Activated T-helper 2 cell treated with anti-CD3 and anti-CD28 coated beads, Interferon-gamma antibody, Interleukin-2, Interleukin-4, amounts not matched to agents 10 μg/mL and 5 μg/mL and 100 μg/mL, durations not matched to agents 14 hours and 24 hours and 36 hours (primary cell): ENCODE results near the gene HEMGN. TPM values are rescaled to one million over a fixed set of nuclear protein-coding genes. Genes with fewer than 3 reads are reported as not detected.

Source experiments
- DNase-seq: peaks from one replicate; pipeline ENCODE4 v3.0.0; 2021; ENCODE audit warnings: low spot score
- H3K27ac Mint-ChIP-seq: one replicate; pipeline ENCODE4 v1.8.0; 2021; ENCODE audit warnings: mixed read lengths
- H3K27me3 Mint-ChIP-seq: one replicate; pipeline ENCODE4 v1.8.0; 2021; ENCODE audit warnings: low read depth, mixed read lengths
- H3K36me3 Mint-ChIP-seq: one replicate; pipeline ENCODE4 v1.8.0; 2021; ENCODE audit warnings: low read depth, mixed read lengths
- H3K4me1 Mint-ChIP-seq: one replicate; pipeline ENCODE4 v1.8.0; 2021; ENCODE audit warnings: low read depth, mixed read lengths
- H3K4me3 Mint-ChIP-seq: one replicate; pipeline ENCODE4 v1.8.0; 2021; ENCODE audit warnings: low read depth, mild to moderate bottlenecking, moderate library complexity, mixed read lengths
- H3K9me3 Mint-ChIP-seq: one replicate; pipeline ENCODE4 v1.8.0; 2021; ENCODE audit warnings: mixed read lengths
- intact Hi-C: fragments of 100-400 bp; cut with micrococcal nuclease; formaldehyde crosslinking; loops from one replicate; pipeline ENCODE4 v1.15.1; 2023
- total RNA-seq: library from RNA; stranded (reverse); gene quantifications from 2 replicates; pipeline ENCODE4 v1.2.3, GENCODE V29; 2022

Gene HEMGN
- 0.41 and 0.78 TPM in 2 replicates for total RNA-seq

GRCh38 chr9:97938081-97938644 lies at the start of gene HEMGN:
Gene HEMGN (minus strand): TSS chr9:97938172. CDS start chr9:97938136, 36 bp downstream.
- H3K27me3 Mint-ChIP-seq, result peaks cover 14% of the 10 kb centered on the region
- intact Hi-C loops, result no loop called here
- peak within 1 kb of the TSS; percentile 19 for H3K4me3 Mint-ChIP-seq
- H3K36me3 Mint-ChIP-seq, result no peaks in the 10 kb centered on the region
- peak; percentile 40 for DNase-seq
- peak within 1 kb of the TSS; percentile 77 for H3K27ac Mint-ChIP-seq
- H3K9me3 Mint-ChIP-seq, result no peaks in the 10 kb centered on the region
- H3K4me1 Mint-ChIP-seq, result peaks cover 24% of the 10 kb centered on the region

- no peaks in the 10 kb centered on the region for H3K27me3 Mint-ChIP-seq
Observed at GRCh38 chr9:97987487-97987886, 49.5 kb upstream of the HEMGN start.

GRCh38 chr9:97985058-97985861 lies 47.3 kb upstream of the HEMGN start:
- Mint-ChIP-seq H3K36me3 (peaks cover 19% of the 10 kb centered on the region), H3K4me3 (peak overlapping the region; percentile 81), H3K27me3 (no peaks in the 10 kb centered on the region), H3K27ac (peak overlapping the region; percentile 91), H3K9me3 (no peaks in the 10 kb centered on the region), H3K4me1 (peaks cover 44% of the 10 kb centered on the region)
- intact Hi-C loops, result loop anchor here (5.0 kb wide), 1 partner anchor 62 kb away; no protein-coding TSS in a partner anchor
- DNase-seq, result no peak

More at GRCh38 chr9:97987487-97987886, 49.5 kb upstream of the HEMGN start:
- H3K27ac Mint-ChIP-seq, result no peak overlapping the region
- H3K36me3 Mint-ChIP-seq, result peaks cover 29% of the 10 kb centered on the region
- peaks cover 55% of the 10 kb centered on the region for H3K4me1 Mint-ChIP-seq
- no peak overlapping the region for H3K4me3 Mint-ChIP-seq
- intact Hi-C loops, result loop anchor here (5.0 kb wide), 1 partner anchor 60 kb away; no protein-coding TSS in a partner anchor
- H3K9me3 Mint-ChIP-seq, result no peaks in the 10 kb centered on the region
- no peak for DNase-seq

- Mint-ChIP-seq H3K4me1 (peaks cover 40% of the 10 kb centered on the region), H3K36me3 (peaks cover 19% of the 10 kb centered on the region), H3K27ac (no peak overlapping the region), H3K9me3 (no peaks in the 10 kb centered on the region), H3K27me3 (no peaks in the 10 kb centered on the region), H3K4me3 (peak overlapping the region; percentile 66)
- DNase-seq, result peak; percentile 76
- intact Hi-C loops, result loop anchor here (5.0 kb wide), 2 partner anchors 63 to 118 kb away; no protein-coding TSS in a partner anchor
Observed at GRCh38 chr9:97984188-97985057, 46.5 kb upstream of the HEMGN start.

GRCh38 chr9:97983589-97984187 lies 45.7 kb upstream of the HEMGN start:
- Mint-ChIP-seq H3K27me3 (no peaks in the 10 kb centered on the region), H3K4me3 (peak overlapping the region; percentile 71), H3K36me3 (peaks cover 19% of the 10 kb centered on the region), H3K9me3 (no peaks in the 10 kb centered on the region), H3K27ac (peak overlapping the region; percentile 78), H3K4me1 (peaks cover 33% of the 10 kb centered on the region)
- DNase-seq, result peak; percentile 43
- intact Hi-C loops, result loop anchor here (1.0 to 5.0 kb wide), 3 partner anchors 61 to 119 kb away; partner anchors contain the start of genes NANS and TRMO

- Mint-ChIP-seq H3K36me3 (peaks cover 14% of the 10 kb centered on the region), H3K27me3 (no peaks in the 10 kb centered on the region), H3K27ac (peak within 1 kb of the TSS; percentile 80), H3K9me3 (no peaks in the 10 kb centered on the region), H3K4me1 (peaks cover 27% of the 10 kb centered on the region), H3K4me3 (peak within 1 kb of the TSS; percentile 84)
- intact Hi-C loops, result loop anchor here (1.0 to 5.0 kb wide), 3 partner anchors 61 to 119 kb away; partner anchors contain the start of genes NANS and TRMO
- DNase-seq, result peak; percentile 93
Observed at GRCh38 chr9:97982683-97983588, 45.0 kb upstream of the HEMGN start, which contains the start of gene ANP32B. Gene ANP32B (plus strand): TSS chr9:97983341. CDS start chr9:97983556, 215 bp downstream.

- DNase-seq, result no peak
- Mint-ChIP-seq H3K4me1 (peaks cover 20% of the 10 kb centered on the region), H3K27me3 (no peaks in the 10 kb centered on the region), H3K36me3 (peaks cover 14% of the 10 kb centered on the region), H3K9me3 (no peaks in the 10 kb centered on the region), H3K4me3 (peak overlapping the region; percentile 84), H3K27ac (peak overlapping the region; percentile 80)
- intact Hi-C loops, result loop anchor here (2.0 to 5.0 kb wide), 2 partner anchors 75 to 120 kb away; partner anchors contain the start of gene NANS
Observed at GRCh38 chr9:97981846-97982682, 44.1 kb upstream of the HEMGN start.

- Mint-ChIP-seq H3K4me3 (peak overlapping the region; percentile 9), H3K36me3 (peaks cover 9% of the 10 kb centered on the region), H3K4me1 (peaks cover 14% of the 10 kb centered on the region), H3K27me3 (peaks cover 1% of the 10 kb centered on the region), H3K27ac (no peak overlapping the region), H3K9me3 (no peaks in the 10 kb centered on the region)
- DNase-seq, result no peak
- intact Hi-C loops, result loop anchor here (5.0 kb wide), 1 partner anchor 121 kb away; no protein-coding TSS in a partner anchor
Observed at GRCh38 chr9:97980918-97981845, 43.2 kb upstream of the HEMGN start.

GRCh38 chr9:97980479-97980803 lies 42.5 kb upstream of the HEMGN start:
- H3K4me3 Mint-ChIP-seq, result no peak overlapping the region
- peaks cover 11% of the 10 kb centered on the region for H3K4me1 Mint-ChIP-seq

More at GRCh38 chr9:97980479-97980803, 42.5 kb upstream of the HEMGN start:
- DNase-seq, result no peak
- Mint-ChIP-seq H3K9me3 (no peaks in the 10 kb centered on the region), H3K36me3 (peaks cover 2% of the 10 kb centered on the region), H3K27me3 (peaks cover 1% of the 10 kb centered on the region), H3K27ac (no peak overlapping the region)
- intact Hi-C loops, result loop anchor here (5.0 kb wide), 1 partner anchor 122 kb away; no protein-coding TSS in a partner anchor
